OCI-LY1 (cell line): ENCODE data around the gene PLEKHA7.

Experiments
- H2AFZ ChIP-seq: fragments of 200-600 bp; sonication (generic), shearing (Covaris generic); 2 replicates; pipeline ENCODE4 v1.6.0; 2014; ENCODE audit warnings: antibody characterized with exemption, mild to moderate bottlenecking, low read length
- H3F3A ChIP-seq: fragments of 200-600 bp; sonication (generic), shearing (Covaris generic); 2 replicates; pipeline ENCODE4 v1.6.0; 2014; ENCODE audit warnings: mild to moderate bottlenecking, antibody characterized with exemption, low read length, moderate library complexity; ENCODE audit not compliant: insufficient read depth
- H3K27ac ChIP-seq: fragments of 200-600 bp; sonication (generic); 2 replicates; pipeline ENCODE4 v1.5.1; 2014; ENCODE audit warnings: low read length, mixed run types, mild to moderate bottlenecking, low read depth; ENCODE audit not compliant: poor library complexity, severe bottlenecking
- H3K27me3 ChIP-seq: fragments of 200-600 bp; sonication (generic); 2 replicates; pipeline ENCODE4 v1.6.0; 2014; ENCODE audit warnings: antibody characterized with exemption, mild to moderate bottlenecking, low read length, moderate library complexity; ENCODE audit not compliant: insufficient read depth
- H3K36me3 ChIP-seq: fragments of 200-600 bp; sonication (generic); 2 replicates; pipeline ENCODE4 v1.6.1; 2014; ENCODE audit warnings: mild to moderate bottlenecking, antibody characterized with exemption, low read length, moderate library complexity, mixed read lengths; ENCODE audit not compliant: insufficient read depth
- H3K4me1 ChIP-seq: fragments of 200-600 bp; sonication (generic); 2 replicates; pipeline ENCODE4 v1.5.1; 2014; ENCODE audit warnings: mild to moderate bottlenecking, low read length, moderate library complexity; ENCODE audit not compliant: insufficient read depth, severe bottlenecking
- H3K4me2 ChIP-seq: fragments of 200-600 bp; sonication (generic), shearing (Covaris generic); 2 replicates; pipeline ENCODE4 v1.6.1; 2014; ENCODE audit warnings: low read length
- H3K4me3 ChIP-seq: fragments of 200-600 bp; sonication (generic); 2 replicates; pipeline ENCODE4 v1.5.1; 2014; ENCODE audit warnings: low read length, low read depth, mild to moderate bottlenecking, mixed read lengths; ENCODE audit not compliant: poor library complexity, severe bottlenecking
- H3K79me2 ChIP-seq: fragments of 200-600 bp; shearing (Covaris generic); 2 replicates; pipeline ENCODE4 v1.6.1; 2016; ENCODE audit warnings: mixed run types, low read length, mixed read lengths; ENCODE audit not compliant: insufficient read depth
- H3K9ac ChIP-seq: fragments of 200-600 bp; sonication (generic), shearing (Covaris generic); 2 replicates; pipeline ENCODE4 v1.6.1; 2014; ENCODE audit warnings: mild to moderate bottlenecking, low read length, mixed read lengths
- H3K9me2 ChIP-seq: fragments of 200-600 bp; sonication (generic), shearing (Covaris generic); 2 replicates; pipeline ENCODE4 v1.6.1; 2014; ENCODE audit warnings: low read depth, mild to moderate bottlenecking, low read length, mixed read lengths
- H3K9me3 ChIP-seq: fragments of 200-600 bp; shearing (Covaris generic); 2 replicates; pipeline ENCODE4 v1.6.1; 2014; ENCODE audit warnings: low read length, mixed read lengths
- H4K20me1 ChIP-seq: fragments of 200-600 bp; sonication (generic), shearing (Covaris generic); 2 replicates; pipeline ENCODE4 v1.6.0; 2016; ENCODE audit warnings: mild to moderate bottlenecking, low read length; ENCODE audit not compliant: insufficient read depth
- CTCF ChIP-seq: fragments of 200-600 bp; sonication (generic), shearing (Covaris generic); IDR thresholded peaks from 2 replicates; pipeline ENCODE4 v1.5.1; 2017; ENCODE audit warnings: mild to moderate bottlenecking, antibody characterized with exemption, low read length, moderate library complexity, mixed read lengths
- EZH2 ChIP-seq: fragments of 200-600 bp; sonication (generic), shearing (Covaris generic); IDR thresholded peaks from 2 replicates; pipeline ENCODE4 v1.8.0; 2017; ENCODE audit warnings: borderline replicate concordance, mixed run types, mild to moderate bottlenecking, antibody characterized with exemption, low read length, moderate library complexity, mixed read lengths

The PLEKHA7 gene

GRCh38 chr11:16778876-16779275 lies 235.3 kb downstream of the PLEKHA7 start:
- no peaks in the 10 kb centered on the region for H3K4me1 ChIP-seq
- no peak overlapping the region for H3K4me2 ChIP-seq
- H3K79me2 ChIP-seq, result no peaks in the 10 kb centered on the region
- no peak overlapping the region for H2AFZ ChIP-seq
- no peak overlapping the region for H3K27ac ChIP-seq
- no peaks in the 10 kb centered on the region for H3K9me3 ChIP-seq
- H3K36me3 ChIP-seq, result no peaks in the 10 kb centered on the region
- H3K9me2 ChIP-seq, result no peaks in the 10 kb centered on the region
- no peaks in the 10 kb centered on the region for H3F3A ChIP-seq
- H3K4me3 ChIP-seq, result no peak overlapping the region
- no peak overlapping the region for H3K9ac ChIP-seq
- no peak for TF ChIP-seq CTCF
- TF ChIP-seq EZH2, result no peak
- no peaks in the 10 kb centered on the region for H4K20me1 ChIP-seq
- H3K27me3 ChIP-seq, result no peaks in the 10 kb centered on the region

GRCh38 chr11:16778286-16778685 lies 235.9 kb downstream of the PLEKHA7 start:
- Histone ChIP-seq H3K27ac (no peak overlapping the region), H3K36me3 (no peaks in the 10 kb centered on the region), H3K4me1 (no peaks in the 10 kb centered on the region), H3K9ac (no peak overlapping the region), H3K9me3 (no peaks in the 10 kb centered on the region), H4K20me1 (no peaks in the 10 kb centered on the region), H3K27me3 (no peaks in the 10 kb centered on the region), H3K4me3 (no peak overlapping the region), H3K79me2 (no peaks in the 10 kb centered on the region), H2AFZ (no peak overlapping the region), H3K9me2 (no peaks in the 10 kb centered on the region), H3F3A (no peaks in the 10 kb centered on the region), H3K4me2 (no peak overlapping the region)
- TF ChIP-seq EZH2 (no peak), CTCF (no peak)

GRCh38 chr11:16777613-16777975 lies 236.6 kb downstream of the PLEKHA7 start:
- H3K9me3 ChIP-seq, result no peaks in the 10 kb centered on the region
- no peaks in the 10 kb centered on the region for H3F3A ChIP-seq
- no peaks in the 10 kb centered on the region for H3K4me1 ChIP-seq
- no peak overlapping the region for H3K9ac ChIP-seq
- no peaks in the 10 kb centered on the region for H4K20me1 ChIP-seq
- H3K27ac ChIP-seq, result no peak overlapping the region
- no peak overlapping the region for H3K4me3 ChIP-seq
- H3K9me2 ChIP-seq, result no peaks in the 10 kb centered on the region
- H2AFZ ChIP-seq, result no peak overlapping the region
- TF ChIP-seq CTCF, result no peak
- TF ChIP-seq EZH2, result no peak
- H3K36me3 ChIP-seq, result no peaks in the 10 kb centered on the region
- no peaks in the 10 kb centered on the region for H3K27me3 ChIP-seq
- no peaks in the 10 kb centered on the region for H3K79me2 ChIP-seq
- H3K4me2 ChIP-seq, result no peak overlapping the region
